SJCRH30 (cell line): Measurements from ENCODE around the gene PGA3. TPM values are rescaled to one million over a fixed set of nuclear protein-coding genes. Genes with fewer than 3 reads are reported as not detected.
A peak's percentile ranks its signal among the peaks of the same experiment; 100 is the strongest.
"Not testable (repeated sequence)": the region's sequence is repeated elsewhere in the genome, so short reads cannot be mapped to it uniquely, and the experiment has no call there.

Experiments used
- DNase-seq, 2 experiments: peaks; one replicate each; pipeline ENCODE4 v3.0.0-alpha.2; 2015 to 2020
- H3K27ac ChIP-seq: fragments of 250-450 bp; sonication (Bioruptor Pico); 2 replicates; pipeline ENCODE4 v1.5.1; 2020; ENCODE audit warnings: mild to moderate bottlenecking, moderate library complexity
- H3K27me3 ChIP-seq: fragments of 250-450 bp; sonication (Bioruptor Pico); 2 replicates; pipeline ENCODE4 v1.5.1; 2020; ENCODE audit warnings: mild to moderate bottlenecking, moderate library complexity
- H3K36me3 ChIP-seq: fragments of 250-450 bp; sonication (Bioruptor Pico); 2 replicates; pipeline ENCODE4 v1.5.1; 2020; ENCODE audit warnings: mild to moderate bottlenecking, moderate library complexity
- H3K4me1 ChIP-seq: fragments of 250-450 bp; sonication (Bioruptor Pico); 2 replicates; pipeline ENCODE4 v1.5.1; 2020; ENCODE audit warnings: mild to moderate bottlenecking, moderate library complexity
- H3K4me3 ChIP-seq: fragments of 250-450 bp; sonication (Bioruptor Pico); 2 replicates; pipeline ENCODE4 v1.5.1; 2020; ENCODE audit warnings: mild to moderate bottlenecking, moderate library complexity
- H3K9me3 ChIP-seq: fragments of 250-450 bp; sonication (Bioruptor Pico); replicated peaks from 2 replicates; pipeline ENCODE4 v1.5.1; 2020; ENCODE audit warnings: mild to moderate bottlenecking, moderate library complexity
- total RNA-seq: library from RNA; depleted of rRNA; stranded (reverse); fragments of >200 nt; shearing (Covaris generic); gene quantifications from 2 replicates; pipeline ENCODE4 v1.2.3, GENCODE V29; 2014; rRNA removed

The PGA3 gene
- total RNA-seq: not detected in 2 replicates

GRCh38 chr11:61202950-61203746 is at the start of gene PGA3:
PGA3 (plus strand) TSS chr11:61203515; CDS start chr11:61203565, 50 bp downstream.
- H3K27me3 ChIP-seq, H3K27ac ChIP-seq, H3K4me3 ChIP-seq, DNase-seq, H3K9me3 ChIP-seq, H3K4me1 ChIP-seq, H3K36me3 ChIP-seq: not testable (repeated sequence)

- Histone ChIP-seq H3K4me3 (no peak overlapping the region), H3K27me3 (no peaks in the 10 kb centered on the region)
- no peak for DNase-seq
These were observed 49.7 kb upstream of the PGA3 start for GRCh38 chr11:61153593-61154095.

GRCh38 chr11:61154528-61154927 is 48.8 kb upstream of the PGA3 start:
- Histone ChIP-seq H3K27ac (no peak overlapping the region), H3K27me3 (no peaks in the 10 kb centered on the region), H3K9me3 (no peaks in the 10 kb centered on the region; the same call in 1 of the 2 replicates), H3K4me1 (peaks cover 28% of the 10 kb centered on the region), H3K4me3 (no peak overlapping the region), H3K36me3 (no peaks in the 10 kb centered on the region; the same call in 1 of the 2 replicates)
- no peak for DNase-seq

More at GRCh38 chr11:61153593-61154095, 49.7 kb upstream of the PGA3 start:
- Histone ChIP-seq H3K36me3 (no peaks in the 10 kb centered on the region; the same call in 1 of the 2 replicates), H3K9me3 (no peaks in the 10 kb centered on the region; the same call in 1 of the 2 replicates), H3K4me1 (peaks cover 31% of the 10 kb centered on the region), H3K27ac (peak overlapping the region; percentile 32)

GRCh38 chr11:61155312-61155711 is 48.0 kb upstream of the PGA3 start:
- Histone ChIP-seq H3K9me3 (no peaks in the 10 kb centered on the region; the same call in 1 of the 2 replicates), H3K4me1 (peaks cover 20% of the 10 kb centered on the region)

GRCh38 chr11:61155741-61156140 is 47.6 kb upstream of the PGA3 start:
- Histone ChIP-seq H3K4me1 (peaks cover 20% of the 10 kb centered on the region), H3K36me3 (no peaks in the 10 kb centered on the region; the same call in 1 of the 2 replicates), H3K4me3 (no peak overlapping the region), H3K9me3 (no peaks in the 10 kb centered on the region; the same call in 1 of the 2 replicates), H3K27ac (no peak overlapping the region), H3K27me3 (no peaks in the 10 kb centered on the region)
- no peak for DNase-seq

More at GRCh38 chr11:61155312-61155711, 48.0 kb upstream of the PGA3 start:
- DNase-seq: no peak
- Histone ChIP-seq H3K27me3 (no peaks in the 10 kb centered on the region), H3K27ac (no peak overlapping the region), H3K4me3 (no peak overlapping the region), H3K36me3 (no peaks in the 10 kb centered on the region; the same call in 1 of the 2 replicates)

- DNase-seq: no peak
- H3K4me3 ChIP-seq: no peak overlapping the region
- no peaks in the 10 kb centered on the region; the same call in 1 of the 2 replicates for H3K9me3 ChIP-seq
- H3K36me3 ChIP-seq: no peaks in the 10 kb centered on the region; the same call in 1 of the 2 replicates
- peaks cover 15% of the 10 kb centered on the region for H3K4me1 ChIP-seq
- no peak overlapping the region for H3K27ac ChIP-seq
- H3K27me3 ChIP-seq: no peaks in the 10 kb centered on the region
These were observed 45.6 kb upstream of the PGA3 start for GRCh38 chr11:61157743-61158142.

DNA sequence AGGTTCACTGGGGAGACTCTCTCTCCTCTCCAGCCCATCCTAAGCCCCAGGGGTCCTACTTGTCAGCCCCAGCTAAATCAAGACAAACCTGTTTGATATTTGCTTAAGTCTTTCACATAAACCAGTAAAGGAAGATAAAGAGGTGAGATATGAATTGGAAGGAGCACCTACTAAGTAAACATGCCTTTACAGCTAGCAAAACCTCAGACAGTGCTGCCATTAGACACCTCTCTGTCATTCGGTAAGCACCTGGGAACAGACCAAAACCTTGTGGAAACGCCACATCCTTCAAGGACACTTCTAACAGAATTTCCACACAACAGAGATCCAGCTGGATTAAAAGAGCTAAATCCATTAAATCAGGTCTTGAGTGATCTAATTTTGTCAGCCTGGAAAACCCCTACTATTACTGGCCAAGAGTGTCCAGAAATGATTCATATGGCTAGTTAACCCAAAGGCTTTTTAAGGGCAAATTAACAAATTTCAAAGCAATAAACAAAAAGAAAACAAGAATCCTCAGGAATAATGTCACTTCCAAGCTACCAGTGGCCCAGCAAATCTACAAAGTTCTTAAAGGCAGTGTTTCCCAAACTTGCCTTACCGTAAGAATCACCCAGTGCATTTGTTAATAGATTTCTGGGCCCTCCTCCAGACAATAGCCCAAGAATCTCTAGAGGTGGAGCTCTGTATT is 44.5 kb upstream of the PGA3 start:
- no peaks in the 10 kb centered on the region; the same call in 1 of the 2 replicates for H3K9me3 ChIP-seq
- H3K36me3 ChIP-seq: no peaks in the 10 kb centered on the region; the same call in 1 of the 2 replicates
- H3K4me3 ChIP-seq: no peak overlapping the region
- DNase-seq: no peak
- H3K27me3 ChIP-seq: no peaks in the 10 kb centered on the region
- H3K27ac ChIP-seq: no peak overlapping the region
- H3K4me1 ChIP-seq: peaks cover 9% of the 10 kb centered on the region

DNA sequence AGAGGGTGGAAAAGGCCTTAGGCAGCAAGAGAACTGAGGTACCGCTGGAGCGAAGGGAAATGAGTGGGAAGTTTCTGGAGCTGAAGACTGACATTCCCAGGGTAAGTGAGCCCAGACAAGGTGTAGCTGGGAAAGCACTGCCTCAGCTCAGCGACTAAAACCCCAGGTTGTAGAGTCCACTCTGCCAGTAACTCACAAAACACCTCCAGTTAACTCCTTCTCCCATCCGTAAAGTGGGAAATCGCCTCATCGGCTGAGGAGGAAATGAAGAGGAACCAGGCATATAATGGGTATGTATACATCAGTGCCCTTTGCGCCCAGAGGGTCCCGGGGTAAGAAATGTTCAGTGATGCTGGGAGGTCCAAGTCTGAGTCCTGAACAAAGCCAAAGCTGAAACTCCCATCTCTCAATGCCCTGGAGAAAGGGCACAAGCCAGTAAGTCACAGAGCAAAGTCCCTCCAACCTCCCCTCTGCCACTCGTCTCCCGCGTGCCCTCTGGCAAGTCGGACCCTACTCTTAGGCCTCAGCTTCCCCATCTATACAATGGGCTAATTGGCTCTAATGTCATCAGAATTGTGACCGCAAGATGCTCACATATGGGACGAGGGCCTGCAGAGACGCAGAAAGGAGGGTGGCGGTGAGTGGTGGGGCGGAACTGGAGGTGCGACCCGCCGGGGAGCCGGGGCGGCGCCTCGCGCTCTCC is 42.7 kb upstream of the PGA3 start:
- DNase-seq: peak in 1 of 2 experiments; percentile 14
- Histone ChIP-seq H3K4me1 (peaks cover 9% of the 10 kb centered on the region), H3K27ac (peak overlapping the region; percentile 77; the same call in 1 of the 2 replicates), H3K9me3 (no peaks in the 10 kb centered on the region), H3K27me3 (no peaks in the 10 kb centered on the region), H3K36me3 (no peaks in the 10 kb centered on the region; the same call in 1 of the 2 replicates), H3K4me3 (peak overlapping the region; percentile 67)

GRCh38 chr11:61161190-61162091 is 41.9 kb upstream of the PGA3 start, which contains the start of gene VPS37C:
VPS37C (minus strand) TSS chr11:61161426; CDS start chr11:61138829, 22,597 bp downstream.
- Histone ChIP-seq H3K9me3 (no peaks in the 10 kb centered on the region), H3K27me3 (no peaks in the 10 kb centered on the region), H3K36me3 (no peaks in the 10 kb centered on the region; the same call in 1 of the 2 replicates), H3K4me3 (peak within 1 kb of the TSS; percentile 67), H3K4me1 (peaks cover 9% of the 10 kb centered on the region), H3K27ac (peak within 1 kb of the TSS; percentile 77)
- DNase-seq: peak; percentile 89

DNA sequence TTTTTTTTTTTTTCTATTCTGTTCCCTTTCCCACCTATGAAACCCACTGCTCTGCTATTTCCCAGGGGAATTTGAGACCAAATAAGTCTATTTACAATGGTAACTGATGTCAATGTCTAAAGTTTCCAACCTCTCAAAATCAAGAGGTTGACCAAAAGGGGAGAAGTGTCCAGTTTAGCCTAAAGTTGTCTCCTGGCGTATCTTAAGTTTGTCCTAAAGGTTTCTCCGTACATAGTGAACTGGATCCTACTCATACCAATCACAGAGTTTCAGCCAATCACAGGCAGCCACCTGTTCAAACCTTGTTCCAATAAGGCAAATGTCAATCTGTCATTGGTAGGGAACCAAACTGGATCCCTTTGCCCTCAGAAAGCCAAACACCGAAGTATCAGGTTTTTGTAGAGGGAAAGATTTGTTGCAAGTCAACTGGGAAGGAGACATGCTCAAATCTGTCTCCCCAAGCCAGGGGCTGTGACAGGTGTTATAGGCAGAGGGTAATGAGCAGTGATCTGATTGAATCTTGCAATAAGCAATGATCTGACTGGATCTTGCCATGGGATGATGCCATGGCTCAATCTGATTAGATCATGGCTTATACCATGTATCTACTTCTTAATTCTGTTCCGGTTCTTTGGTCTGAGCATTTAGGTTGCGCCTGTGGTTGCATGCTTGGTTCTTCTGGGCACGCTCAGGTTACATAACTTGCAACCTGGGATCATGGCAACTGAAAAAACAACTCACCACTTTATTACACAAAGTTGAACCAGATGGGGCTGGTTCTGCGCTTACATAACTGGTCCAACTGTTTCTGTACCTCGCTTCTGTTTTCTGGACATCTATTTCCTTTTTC is 41.0 kb upstream of the PGA3 start:
- peak; percentile 26 to 66 for DNase-seq
- Histone ChIP-seq H3K4me3 (peak overlapping the region; percentile 67), H3K4me1 (peaks cover 9% of the 10 kb centered on the region), H3K27me3 (no peaks in the 10 kb centered on the region), H3K36me3 (no peaks in the 10 kb centered on the region), H3K27ac (peak overlapping the region; percentile 77), H3K9me3 (no peaks in the 10 kb centered on the region)

DNA sequence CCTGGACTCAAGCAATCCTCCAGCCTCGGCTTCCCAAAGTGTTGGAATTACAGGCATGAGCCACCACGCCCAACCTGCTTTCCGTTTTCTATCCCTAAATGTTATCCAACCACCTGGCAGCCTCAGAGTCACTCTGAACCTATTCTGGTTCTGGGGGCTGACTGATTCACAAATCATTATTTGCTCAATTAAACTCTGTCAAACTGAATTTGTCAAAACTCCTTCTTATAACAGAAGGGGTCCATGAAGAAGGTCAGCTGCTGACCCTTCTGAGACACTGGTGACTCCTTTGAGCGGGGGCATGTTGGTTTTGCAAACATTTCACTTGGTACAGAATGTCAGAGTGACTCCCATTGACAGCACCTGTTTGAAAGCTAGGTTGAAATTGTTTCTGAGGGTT is 40.3 kb upstream of the PGA3 start:
- DNase-seq: no peak
- no peaks in the 10 kb centered on the region for H3K9me3 ChIP-seq
- H3K27me3 ChIP-seq: no peaks in the 10 kb centered on the region
- H3K4me3 ChIP-seq: no peak overlapping the region
- peaks cover 9% of the 10 kb centered on the region for H3K4me1 ChIP-seq
- H3K27ac ChIP-seq: no peak overlapping the region
- no peaks in the 10 kb centered on the region for H3K36me3 ChIP-seq

GRCh38 chr11:61163714-61164605 is 39.4 kb upstream of the PGA3 start:
- no peak overlapping the region for H3K4me3 ChIP-seq
- H3K4me1 ChIP-seq: peaks cover 9% of the 10 kb centered on the region
- no peaks in the 10 kb centered on the region for H3K27me3 ChIP-seq
- no peak overlapping the region for H3K27ac ChIP-seq
- H3K9me3 ChIP-seq: no peaks in the 10 kb centered on the region
- no peak for DNase-seq
- H3K36me3 ChIP-seq: no peaks in the 10 kb centered on the region
